NCI-H1436 treated with DMSO at 0.1 percent for 48 hours (cell line): Measurements from ENCODE around the gene SCG5.

Experiments used
- DNase-seq: peaks from one replicate; lab custom pipeline; 2025; lab: John Stamatoyannopoulos, UW

Gene SCG5

DNA sequence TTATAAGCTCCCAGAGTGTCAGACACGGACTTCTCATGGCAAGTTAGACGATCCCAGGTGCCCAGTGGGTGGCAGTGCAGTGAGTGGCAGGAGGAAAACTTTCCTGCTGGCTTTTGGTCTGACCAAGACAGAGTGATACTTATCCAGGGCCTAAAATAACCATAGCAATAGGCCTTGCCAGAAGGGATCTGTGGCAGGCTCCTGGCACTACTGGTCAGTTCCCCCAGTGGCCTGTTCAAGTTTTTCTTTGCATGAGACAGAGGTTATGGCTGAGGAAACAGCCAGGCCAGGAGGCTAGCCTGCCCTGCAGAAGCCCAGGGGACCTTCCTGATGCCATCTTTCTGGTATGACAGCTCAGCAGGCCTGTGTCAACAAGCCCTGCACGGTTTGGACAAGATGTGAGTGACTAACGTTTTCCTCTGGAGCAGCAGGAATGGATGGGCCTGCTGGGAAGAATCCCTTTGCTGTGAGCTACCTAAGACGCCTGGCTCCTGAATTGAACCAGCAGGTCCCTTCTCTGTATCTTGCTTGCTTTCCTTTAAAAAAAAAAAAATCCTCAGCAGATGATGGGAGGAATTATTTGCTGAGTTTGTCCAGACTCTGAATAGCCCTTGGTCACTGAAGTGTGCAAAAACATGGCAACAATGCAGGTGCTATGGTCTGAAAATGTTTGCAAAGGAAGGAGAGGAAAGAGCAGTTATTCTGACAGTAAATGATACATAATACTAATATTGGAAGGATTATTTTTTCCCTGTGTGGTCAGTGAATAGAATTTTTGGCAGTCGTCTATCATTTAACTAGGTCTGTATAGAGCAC, 18.0 kb downstream of the SCG5 start:
- DNase-seq = no peak

DNA sequence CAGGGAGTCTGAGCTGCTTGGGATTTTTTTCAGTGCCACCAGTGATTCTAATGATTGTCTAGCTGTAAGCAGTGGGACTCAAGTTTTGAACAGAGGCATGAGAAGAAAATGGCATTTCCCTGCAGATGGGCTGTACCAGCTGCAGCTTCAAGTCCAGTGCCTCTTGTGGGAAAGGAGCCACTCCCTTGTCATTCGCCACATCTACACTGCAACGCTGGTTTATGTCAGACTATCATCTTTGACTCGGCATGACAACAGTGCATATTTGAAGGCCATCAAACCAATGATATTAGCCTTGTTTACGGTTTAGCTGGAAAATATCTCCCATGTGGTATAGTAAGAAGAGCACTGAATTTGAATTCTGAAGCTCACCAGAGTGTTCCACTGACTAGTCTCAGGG, 22.2 kb downstream of the SCG5 start:
- no peak for DNase-seq

GRCh38 chr15:32664796-32665195, 23.3 kb downstream of the SCG5 start:
- DNase-seq = no peak

GRCh38 chr15:32667321-32667720, 25.8 kb downstream of the SCG5 start:
- DNase-seq = no peak

GRCh38 chr15:32668942-32669341, 27.4 kb downstream of the SCG5 start:
- no peak for DNase-seq

- no peak for DNase-seq
Observed at GRCh38 chr15:32669896-32670611, 28.5 kb downstream of the SCG5 start.

- DNase-seq = no peak
Observed at GRCh38 chr15:32670623-32671022, 29.1 kb downstream of the SCG5 start.

DNA sequence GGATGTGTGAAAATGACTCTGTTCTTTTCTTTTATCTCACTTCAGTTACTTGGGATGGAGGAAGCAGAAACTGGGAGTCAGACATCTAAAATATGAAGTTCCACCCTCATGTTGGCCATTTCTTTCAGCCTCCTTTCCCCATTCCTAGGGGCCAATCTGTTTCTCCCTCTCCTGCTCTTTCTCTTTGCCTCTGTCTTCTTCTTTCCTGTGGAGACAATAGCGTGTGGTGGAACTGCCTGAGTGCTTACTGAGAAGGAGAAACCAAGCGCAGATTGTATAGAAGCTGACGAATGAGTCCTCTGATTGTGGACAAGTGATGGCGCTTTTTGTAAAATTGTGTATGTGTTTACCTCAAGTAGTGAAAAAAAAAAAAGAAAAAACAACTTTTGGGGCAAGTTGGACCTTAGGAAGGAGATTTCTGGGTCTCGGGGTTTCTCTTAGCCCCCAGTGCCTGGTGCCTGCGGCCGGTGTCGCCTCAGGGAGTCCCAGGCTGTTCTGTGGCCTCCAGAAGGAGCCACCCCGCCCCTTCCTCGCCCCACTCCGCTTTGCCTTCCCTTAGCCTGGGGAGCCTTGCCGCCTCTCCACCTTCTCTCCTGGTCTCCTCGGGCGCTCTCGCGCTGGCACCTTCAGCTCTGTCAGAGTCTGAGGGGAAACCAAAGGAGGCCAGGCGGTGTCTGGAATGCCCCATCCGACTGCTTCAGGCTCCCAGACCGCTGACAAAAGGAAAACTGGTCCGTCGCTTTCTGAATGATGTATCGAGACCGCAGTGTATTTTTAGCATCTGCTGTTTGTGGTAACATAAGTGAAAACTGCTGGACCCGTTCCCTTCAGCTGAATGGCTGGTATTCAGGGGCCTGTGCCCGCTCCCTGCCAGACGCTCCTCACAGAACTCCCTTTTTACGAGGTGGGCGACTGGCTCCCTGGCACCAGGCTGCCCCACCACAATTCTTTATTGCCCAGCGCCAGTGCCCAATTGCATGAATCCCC, 30.1 kb downstream of the SCG5 start:
- no peak for DNase-seq

DNA sequence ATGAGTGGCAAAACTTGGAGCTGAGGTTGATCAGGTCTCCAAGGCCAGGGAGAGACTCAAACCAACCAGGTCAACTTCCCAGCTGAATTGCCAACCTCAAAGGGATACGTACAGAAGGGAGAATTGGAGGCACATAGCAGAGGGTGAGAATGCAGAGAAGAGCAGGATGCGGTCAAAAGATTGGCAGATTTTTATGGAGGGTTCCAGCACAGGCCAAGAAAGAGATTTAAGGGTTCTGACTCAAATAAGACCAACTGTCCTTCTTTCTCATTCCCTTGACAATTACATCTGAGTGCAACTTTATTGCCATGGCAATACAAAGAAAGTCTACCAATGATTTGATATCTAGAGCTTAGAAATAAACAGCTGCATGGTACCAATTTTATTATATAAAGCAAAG, 33.2 kb downstream of the SCG5 start:
- DNase-seq = no peak

DNA sequence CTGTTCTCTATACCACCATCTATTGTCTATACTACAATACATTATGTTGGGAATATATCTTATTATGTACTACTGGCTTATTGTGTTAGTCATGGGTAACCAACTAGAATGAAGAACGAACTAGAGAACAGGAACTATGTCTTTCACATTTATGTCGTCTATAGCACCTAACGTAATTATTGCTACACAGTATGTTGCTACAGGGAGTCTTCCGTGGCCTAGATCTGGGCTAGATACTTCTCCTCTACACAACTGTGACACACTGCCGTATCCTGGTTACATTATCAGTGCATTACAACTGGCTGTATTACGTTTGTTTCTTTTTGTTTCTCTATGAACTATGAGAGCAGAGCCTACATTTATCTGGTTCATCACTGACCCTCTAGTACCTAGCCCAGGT, 34.0 kb downstream of the SCG5 start:
- DNase-seq = no peak

GRCh38 chr15:32676169-32676568, 34.7 kb downstream of the SCG5 start:
- DNase-seq = no peak

DNA sequence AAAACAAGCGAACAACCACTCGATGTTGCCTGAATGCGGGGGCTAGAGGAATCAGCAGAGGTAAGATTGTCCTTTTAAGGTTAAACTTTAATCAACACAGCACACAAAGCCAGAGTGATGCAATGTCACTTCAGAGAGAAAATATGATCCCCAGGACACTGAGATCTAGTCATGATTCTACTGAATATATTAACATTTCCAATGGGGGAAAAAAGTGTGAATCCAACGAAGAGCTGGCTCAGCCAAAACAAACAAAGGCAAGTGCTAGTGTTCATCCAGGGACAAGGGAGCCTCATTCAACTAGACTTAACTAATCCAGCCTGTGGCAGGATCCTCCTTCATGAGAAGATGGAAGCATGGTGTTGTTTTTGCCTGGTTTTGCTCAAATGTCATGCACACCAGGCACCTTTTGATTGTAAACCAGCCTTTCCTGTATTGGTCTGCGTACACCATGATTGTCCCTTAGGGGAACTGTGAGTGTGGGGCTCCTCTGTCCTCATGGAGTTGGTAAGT, 35.8 kb downstream of the SCG5 start:
- DNase-seq = peak; percentile 16

DNA sequence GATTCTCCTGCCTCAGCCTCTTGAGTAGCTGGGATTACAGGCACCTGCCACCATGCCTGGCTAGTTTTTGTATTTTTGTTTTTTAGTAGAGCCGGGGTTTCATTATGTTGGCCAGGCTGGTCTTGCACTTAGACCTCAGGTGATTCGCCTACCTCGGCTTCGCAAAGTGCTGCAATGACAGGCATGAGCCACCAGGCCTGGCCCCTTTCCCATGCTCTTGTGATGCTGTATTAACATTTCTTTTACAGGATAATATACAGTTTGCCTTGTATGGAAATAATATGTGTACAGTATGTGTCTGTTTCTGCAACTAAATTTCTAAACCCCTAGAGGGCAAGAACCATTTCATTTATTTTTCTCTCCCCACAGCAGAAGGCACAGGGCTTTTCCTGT, 37.8 kb downstream of the SCG5 start:
- DNase-seq = no peak

- DNase-seq = no peak
Observed at GRCh38 chr15:32682569-32682968, 41.1 kb downstream of the SCG5 start.

DNA sequence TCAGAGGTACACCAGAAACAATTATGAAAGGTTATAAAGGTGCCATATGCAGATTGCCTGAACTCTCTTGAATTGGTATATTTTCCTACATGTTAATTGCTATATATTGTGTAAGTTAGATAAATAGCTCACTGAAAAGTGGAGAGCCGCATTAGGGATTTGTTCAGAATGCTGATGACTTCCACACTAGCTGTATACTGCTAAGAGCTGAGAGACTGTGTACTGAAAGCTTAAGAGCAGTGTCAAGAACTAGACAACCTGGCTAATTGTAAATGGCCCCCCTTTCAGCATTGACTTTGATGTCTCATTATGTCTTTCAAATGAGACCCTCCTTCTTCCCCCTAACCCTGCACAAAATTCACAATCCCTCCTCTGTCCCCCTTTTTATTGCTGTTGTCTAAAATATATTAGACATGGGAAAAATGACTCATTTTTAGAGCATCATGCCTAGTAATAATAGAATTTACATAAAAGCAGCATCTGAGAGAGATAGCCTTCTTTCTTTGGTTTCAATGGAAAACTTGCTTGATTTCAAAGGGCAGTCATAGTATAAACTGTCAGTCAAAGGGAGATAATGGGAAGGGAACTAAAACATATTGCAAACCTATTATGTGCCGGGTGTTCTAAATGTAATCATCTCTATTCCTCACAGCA, 41.6 kb downstream of the SCG5 start:
- no peak for DNase-seq

GRCh38 chr15:32683906-32684584, 42.5 kb downstream of the SCG5 start:
- DNase-seq = no peak

GRCh38 chr15:32685576-32685975, 44.1 kb downstream of the SCG5 start:
- DNase-seq = no peak

- DNase-seq = no peak
Observed at GRCh38 chr15:32687556-32687955, 46.0 kb downstream of the SCG5 start.

- no peak for DNase-seq
Observed at GRCh38 chr15:32688151-32688639, 46.7 kb downstream of the SCG5 start.

DNA sequence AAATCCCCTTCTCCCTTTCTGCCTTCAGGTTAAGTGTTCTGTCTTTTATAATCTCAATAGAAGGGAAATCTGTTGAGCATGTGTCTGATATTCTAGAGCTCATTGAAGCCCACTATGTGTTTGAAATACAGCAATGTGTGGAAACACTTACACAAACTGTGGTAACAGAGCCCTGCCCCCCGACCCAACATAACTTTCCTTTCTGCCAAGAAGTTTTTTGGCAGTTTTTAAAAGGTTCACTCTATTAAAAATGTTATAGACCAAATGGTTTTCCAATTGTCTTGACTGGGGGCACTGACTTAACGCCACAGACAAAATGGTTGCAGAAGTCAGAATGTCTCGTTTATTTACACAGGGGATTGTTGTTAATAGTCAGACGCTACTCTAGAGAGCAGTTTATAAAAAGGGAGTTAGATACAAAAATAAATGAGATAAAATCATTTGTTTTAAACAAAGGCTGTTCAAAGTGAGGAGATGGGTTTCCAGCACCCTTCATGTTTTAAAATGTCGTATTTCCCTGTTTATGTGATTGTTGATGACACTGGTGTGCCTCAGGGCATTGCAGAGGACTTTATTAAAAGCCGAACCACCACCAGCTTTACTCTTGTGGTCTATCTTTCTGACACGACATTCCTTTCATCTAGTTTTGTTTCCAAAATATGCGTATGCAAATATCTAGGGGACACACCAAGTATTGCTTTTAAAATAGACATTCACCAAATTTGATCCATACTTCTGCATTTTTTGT, 49.6 kb downstream of the SCG5 start:
- DNase-seq = no peak
